ENCODE results near the gene BRF1. TPM values are rescaled to one million over a fixed set of nuclear protein-coding genes. Genes with fewer than 3 reads are reported as not detected.

The BRF1 gene
- total and polyA plus RNA-seq, 2 donors from 2014 or later = 19.3 to 34.1 TPM

DNA sequence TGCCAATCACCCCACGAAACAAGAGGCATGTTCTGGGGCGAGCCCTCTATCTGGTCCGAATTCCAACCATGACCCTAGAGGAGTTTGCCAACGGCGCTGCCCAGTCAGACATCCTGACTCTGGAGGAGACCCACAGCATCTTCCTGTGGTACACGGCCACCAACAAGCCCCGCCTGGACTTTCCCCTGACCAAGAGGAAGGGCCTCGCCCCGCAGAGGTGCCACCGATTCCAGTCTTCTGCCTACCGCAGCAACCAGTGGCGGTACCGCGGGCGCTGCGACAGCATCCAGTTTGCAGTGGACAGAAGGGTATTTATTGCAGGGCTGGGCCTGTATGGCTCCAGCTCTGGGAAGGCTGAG is 50.8 kb downstream of the BRF1 start:
- FAIRE-seq (no peak), DNase-seq (peak in 1 of 5 donors; percentile 66)
- H3K36me3 ChIP-seq (ENCODE audit: control insufficient read depth in 2 of 3, insufficient read depth in 3 of 3, low read length in 3 of 3) = peaks cover 0 to 22% (median 6%) of the 10 kb centered on the region in 3 donors
- H3K4me3 ChIP-seq (ENCODE audit: low read length in 3 of 3) = no peak overlapping the region
- no peak for TF ChIP-seq CTCF (IDR thresholded peaks at IDR 0.05; ENCODE audit: borderline replicate concordance, extremely low read depth, insufficient read depth)
- H3K27ac ChIP-seq (ENCODE audit: low read depth in 2 of 2, low read length in 2 of 2) = no peak overlapping the region
- H3K9me3 ChIP-seq (ENCODE audit: control insufficient read depth in 2 of 3, insufficient read depth in 1 of 3, low read length in 3 of 3) = no peaks in the 10 kb centered on the region
- peaks cover 0 to 10% (median 0%) of the 10 kb centered on the region in 3 donors for H3K4me1 ChIP-seq (ENCODE audit: control insufficient read depth in 2 of 3, insufficient read depth in 2 of 3, low read depth in 1 of 3, low read length in 3 of 3)
- no peak overlapping the region for H3K9ac ChIP-seq (ENCODE audit: low read length in 3 of 3)
- no peaks in the 10 kb centered on the region for H3K27me3 ChIP-seq (ENCODE audit: control insufficient read depth, insufficient read depth, low read length)
- intact Hi-C loops (cut with DNase I) = no loop called here

- FAIRE-seq (no peak), DNase-seq (peak in 4 of 5 donors; percentile 31 to 75 (median 41))
- H3K4me1 ChIP-seq (ENCODE audit: control insufficient read depth in 2 of 3, insufficient read depth in 2 of 3, low read depth in 1 of 3, low read length in 3 of 3) = peaks cover 0 to 10% (median 0%) of the 10 kb centered on the region in 3 donors
- peaks cover 0 to 22% (median 6%) of the 10 kb centered on the region in 3 donors for H3K36me3 ChIP-seq (ENCODE audit: control insufficient read depth in 2 of 3, insufficient read depth in 3 of 3, low read length in 3 of 3)
- peak overlapping the region in 1 of 2 donors; percentile 60 for H3K27ac ChIP-seq (ENCODE audit: low read depth in 2 of 2, low read length in 2 of 2)
- H3K27me3 ChIP-seq (ENCODE audit: control insufficient read depth, insufficient read depth, low read length) = no peaks in the 10 kb centered on the region
- no peak for TF ChIP-seq CTCF (IDR thresholded peaks at IDR 0.05; ENCODE audit: borderline replicate concordance, extremely low read depth, insufficient read depth)
- H3K4me3 ChIP-seq (ENCODE audit: low read length in 3 of 3) = peak overlapping the region in 1 of 3 donors; percentile 47
- intact Hi-C loops (cut with DNase I) = no loop called here
- no peaks in the 10 kb centered on the region for H3K9me3 ChIP-seq (ENCODE audit: control insufficient read depth in 2 of 3, insufficient read depth in 1 of 3, low read length in 3 of 3)
- H3K9ac ChIP-seq (ENCODE audit: low read length in 3 of 3) = no peak overlapping the region
Observed at GRCh38 chr14:105249182-105250007, 51.4 kb downstream of the BRF1 start.

GRCh38 chr14:105248368-105249181 is 52.2 kb downstream of the BRF1 start, which contains the start of gene BTBD6:
Gene BTBD6, plus strand, starts transcription at chr14:105248533. Its CDS starts 179 bp downstream, at chr14:105248712.
- Histone ChIP-seq H3K27ac (ENCODE audit: low read depth in 2 of 2, low read length in 2 of 2) (peak within 1 kb of the TSS; percentile 33 to 81), H3K4me3 (ENCODE audit: low read length in 3 of 3) (peak within 1 kb of the TSS; percentile 70 to 79 (median 79)), H3K9ac (ENCODE audit: low read length in 3 of 3) (peak within 1 kb of the TSS; percentile 59 to 82 (median 65)), H3K27me3 (ENCODE audit: control insufficient read depth, insufficient read depth, low read length) (no peaks in the 10 kb centered on the region), H3K36me3 (ENCODE audit: control insufficient read depth in 2 of 3, insufficient read depth in 3 of 3, low read length in 3 of 3) (peaks cover 0 to 19% (median 6%) of the 10 kb centered on the region in 3 donors), H3K4me1 (ENCODE audit: control insufficient read depth in 2 of 3, insufficient read depth in 2 of 3, low read depth in 1 of 3, low read length in 3 of 3) (peaks cover 0 to 10% (median 0%) of the 10 kb centered on the region in 3 donors), H3K9me3 (ENCODE audit: control insufficient read depth in 2 of 3, insufficient read depth in 1 of 3, low read length in 3 of 3) (no peaks in the 10 kb centered on the region)
- intact Hi-C loops (cut with DNase I) = no loop called here
- FAIRE-seq = no peak
- TF ChIP-seq CTCF (IDR thresholded peaks at IDR 0.05; ENCODE audit: borderline replicate concordance, extremely low read depth, insufficient read depth) = no peak
- peak; percentile 90 to 95 (median 92) for DNase-seq

Measured in kidney (tissue), 14 donors.